Hepatocyte (in vitro differentiated cells): ENCODE results near the gene BRINP3. TPM values are rescaled to one million over a fixed set of nuclear protein-coding genes. Genes with fewer than 3 reads are reported as not detected.

ENCODE experiments used
- DNase-seq: peaks from one replicate; pipeline ENCODE4 v3.0.0-alpha.2; 2016; ENCODE audit warnings: low spot score
- H2AFZ ChIP-seq: fragments of 200-600 bp; sonication (generic); 2 replicates; pipeline ENCODE4 v1.6.0; 2016; ENCODE audit warnings: antibody characterized with exemption, mild to moderate bottlenecking
- H3K27ac ChIP-seq: fragments of 200-600 bp; sonication (generic); 2 replicates; pipeline ENCODE4 v1.5.1; 2016; ENCODE audit warnings: mild to moderate bottlenecking
- H3K27me3 ChIP-seq: fragments of 200-600 bp; sonication (generic); 2 replicates; pipeline ENCODE4 v1.6.1; 2016
- H3K36me3 ChIP-seq: fragments of 200-600 bp; sonication (generic); replicated peaks from 2 replicates; pipeline ENCODE4 v1.5.1; 2016; ENCODE audit warnings: low read depth; ENCODE audit not compliant: insufficient read depth
- H3K4me1 ChIP-seq: fragments of 200-600 bp; sonication (generic); 2 replicates; pipeline ENCODE4 v1.5.1; 2016; ENCODE audit warnings: mild to moderate bottlenecking, moderate library complexity; ENCODE audit not compliant: insufficient read depth
- H3K4me2 ChIP-seq: fragments of 200-600 bp; sonication (generic); 2 replicates; pipeline ENCODE4 v1.6.0; 2016
- H3K4me3 ChIP-seq: fragments of 200-600 bp; sonication (generic); 2 replicates; pipeline ENCODE4 v1.5.1; 2016; ENCODE audit warnings: mild to moderate bottlenecking
- H3K79me2 ChIP-seq: fragments of 200-600 bp; sonication (generic); 2 replicates; pipeline ENCODE4 v1.6.0; 2017; ENCODE audit warnings: mild to moderate bottlenecking
- H3K9me2 ChIP-seq: fragments of 200-600 bp; sonication (generic); replicated peaks from 2 replicates; pipeline ENCODE4 v1.6.0; 2017; ENCODE audit warnings: mild to moderate bottlenecking; ENCODE audit not compliant: insufficient read depth
- H3K9me3 ChIP-seq: fragments of 200-600 bp; sonication (generic); 2 replicates; pipeline ENCODE4 v1.5.1; 2016; ENCODE audit warnings: low read depth, mild to moderate bottlenecking
- H4K20me1 ChIP-seq: fragments of 200-600 bp; sonication (generic); 2 replicates; pipeline ENCODE4 v1.6.0; 2016; ENCODE audit warnings: mild to moderate bottlenecking; ENCODE audit not compliant: insufficient read depth, poor library complexity, severe bottlenecking
- EZH2 ChIP-seq: fragments of 200-600 bp; sonication (generic); IDR thresholded peaks from 2 replicates; pipeline ENCODE4 v1.6.1; 2016; ENCODE audit warnings: antibody characterized with exemption, mild to moderate bottlenecking, borderline replicate concordance
- EZH2phosphoT487 ChIP-seq: fragments of 200-600 bp; sonication (generic); IDR thresholded peaks from one replicate; pipeline ENCODE4 v1.6.1; 2018; ENCODE audit warnings: antibody characterized with exemption, mild to moderate bottlenecking, low read depth, moderate library complexity; ENCODE audit not compliant: unreplicated experiment, severe bottlenecking
- WGBS: methylation state at CpG from one replicate; pipeline ENCODE4 v1.1.6; 2016; ENCODE audit warnings: low lambda C conversion rate; ENCODE audit errors: missing lambda C conversion rate; 5-methylcytosine and 5-hydroxymethylcytosine counted together
- polyA plus RNA-seq: library from polyadenylated mRNA; unstranded; fragments of >200 nt; fragmentation: Nextera tagmentation; extraction: Ambion mirVana; gene quantifications from 2 replicates; pipeline ENCODE4 v1.2.1, GENCODE V29; 2016
- total RNA-seq: library from RNA; depleted of rRNA; stranded (reverse); fragments of >200 nt; gene quantifications from 2 replicates; pipeline ENCODE4 v1.2.3, GENCODE V29; 2014
- TF ChIP-seq, protein P1 (sequence below): fragments of 200-600 bp; sonication (generic); IDR thresholded peaks from 2 replicates; pipeline ENCODE4 v1.5.1; 2016; ENCODE audit warnings: antibody characterized with exemption, mild to moderate bottlenecking; ENCODE audit not compliant: poor library complexity

BRINP3 gene
- total and polyA plus RNA-seq, 2 experiments from 2014 or later: 15.3 to 37.9 TPM

DNA sequence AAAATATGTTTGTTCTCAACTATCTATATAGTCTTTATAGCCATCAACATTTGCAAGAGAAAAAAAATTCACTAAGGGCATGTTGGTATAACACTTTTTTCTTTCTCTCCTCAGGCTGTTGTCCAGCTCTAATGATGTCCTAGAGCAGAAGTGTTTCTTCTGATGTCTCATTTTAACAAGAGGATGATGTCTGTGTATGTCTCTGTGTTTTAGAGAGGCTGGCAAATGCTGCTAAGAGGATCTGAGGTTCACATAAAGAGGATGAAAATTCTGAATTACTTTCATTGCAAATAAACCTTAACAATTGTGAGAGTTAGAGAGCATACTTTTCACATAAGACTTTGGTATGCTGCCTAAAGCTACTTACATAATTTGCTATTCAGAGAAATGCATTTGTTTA, 2.6 kb upstream of the BRINP3 start:
- TF ChIP-seq, protein P1, sequence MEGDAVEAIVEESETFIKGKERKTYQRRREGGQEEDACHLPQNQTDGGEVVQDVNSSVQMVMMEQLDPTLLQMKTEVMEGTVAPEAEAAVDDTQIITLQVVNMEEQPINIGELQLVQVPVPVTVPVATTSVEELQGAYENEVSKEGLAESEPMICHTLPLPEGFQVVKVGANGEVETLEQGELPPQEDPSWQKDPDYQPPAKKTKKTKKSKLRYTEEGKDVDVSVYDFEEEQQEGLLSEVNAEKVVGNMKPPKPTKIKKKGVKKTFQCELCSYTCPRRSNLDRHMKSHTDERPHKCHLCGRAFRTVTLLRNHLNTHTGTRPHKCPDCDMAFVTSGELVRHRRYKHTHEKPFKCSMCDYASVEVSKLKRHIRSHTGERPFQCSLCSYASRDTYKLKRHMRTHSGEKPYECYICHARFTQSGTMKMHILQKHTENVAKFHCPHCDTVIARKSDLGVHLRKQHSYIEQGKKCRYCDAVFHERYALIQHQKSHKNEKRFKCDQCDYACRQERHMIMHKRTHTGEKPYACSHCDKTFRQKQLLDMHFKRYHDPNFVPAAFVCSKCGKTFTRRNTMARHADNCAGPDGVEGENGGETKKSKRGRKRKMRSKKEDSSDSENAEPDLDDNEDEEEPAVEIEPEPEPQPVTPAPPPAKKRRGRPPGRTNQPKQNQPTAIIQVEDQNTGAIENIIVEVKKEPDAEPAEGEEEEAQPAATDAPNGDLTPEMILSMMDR: no peak
- TF ChIP-seq EZH2phosphoT487 (no peak), EZH2 (no peak)
- Histone ChIP-seq H3K36me3 (no peaks in the 10 kb centered on the region), H3K27ac (no peak overlapping the region), H3K4me3 (no peak overlapping the region), H3K79me2 (peaks cover 6% of the 10 kb centered on the region), H3K4me1 (no peaks in the 10 kb centered on the region), H4K20me1 (no peaks in the 10 kb centered on the region), H3K27me3 (peaks cover 22% of the 10 kb centered on the region), H3K9me3 (no peaks in the 10 kb centered on the region), H3K9me2 (no peaks in the 10 kb centered on the region), H2AFZ (no peak overlapping the region), H3K4me2 (peak overlapping the region; percentile 84)
- no peak for DNase-seq

DNA sequence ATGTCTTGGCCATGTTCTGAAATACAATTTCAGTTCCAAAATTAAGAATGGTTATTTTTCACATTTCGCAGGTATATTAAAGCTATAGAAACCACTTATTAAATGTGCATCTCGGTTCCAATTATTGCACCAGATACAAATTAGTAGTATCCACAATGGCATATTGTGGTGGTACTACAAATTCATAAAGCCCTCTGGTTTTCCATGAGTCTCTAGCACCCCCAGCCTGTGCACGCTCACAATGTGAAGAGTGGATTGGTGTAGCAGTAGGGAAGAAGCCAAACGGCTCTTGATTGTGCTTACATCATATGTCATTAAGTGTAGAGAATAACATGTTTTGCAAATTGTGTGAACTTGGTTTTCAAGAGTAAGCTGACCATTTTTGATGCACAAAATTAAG, 1.9 kb upstream of the BRINP3 start:
- TF ChIP-seq EZH2 (no peak), EZH2phosphoT487 (no peak)
- TF ChIP-seq, protein P1: no peak
- peaks cover 23% of the 10 kb centered on the region for H3K27me3 ChIP-seq
- peak overlapping the region; percentile 84 for H3K4me2 ChIP-seq
- H3K36me3 ChIP-seq: no peaks in the 10 kb centered on the region
- H3K9me3 ChIP-seq: no peaks in the 10 kb centered on the region
- H3K27ac ChIP-seq: peak overlapping the region; percentile 75
- H3K9me2 ChIP-seq: no peaks in the 10 kb centered on the region
- no peak overlapping the region for H2AFZ ChIP-seq
- 38% methylated on average over 4 of the region's 4 CpGs for WGBS
- H3K4me1 ChIP-seq: no peaks in the 10 kb centered on the region
- H3K79me2 ChIP-seq: peaks cover 6% of the 10 kb centered on the region
- H4K20me1 ChIP-seq: no peaks in the 10 kb centered on the region
- peak overlapping the region; percentile 69 for H3K4me3 ChIP-seq
- peak; percentile 17 for DNase-seq

DNA sequence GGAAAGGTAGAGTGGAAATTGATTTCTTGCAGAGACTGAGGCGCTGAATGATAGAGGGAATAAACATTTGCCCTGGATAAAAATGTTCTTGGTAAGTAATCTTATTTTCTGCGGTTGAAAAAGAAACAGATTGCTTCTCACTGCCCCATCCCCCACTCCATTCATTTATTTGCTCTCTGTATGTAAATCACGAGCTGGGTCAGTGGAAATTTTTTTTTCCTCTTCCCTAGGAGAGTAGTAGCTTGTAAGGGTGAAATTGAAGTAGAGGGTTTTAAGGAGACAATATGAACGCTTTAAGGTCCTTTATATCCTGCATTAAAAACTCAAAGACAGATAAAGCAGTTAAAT, 1.4 kb upstream of the BRINP3 start:
- peaks cover 7% of the 10 kb centered on the region for H3K79me2 ChIP-seq
- TF ChIP-seq, protein P1: no peak
- TF ChIP-seq EZH2: no peak
- TF ChIP-seq EZH2phosphoT487: no peak
- H3K4me2 ChIP-seq: peak overlapping the region; percentile 84
- no peaks in the 10 kb centered on the region for H3K9me3 ChIP-seq
- H3K27ac ChIP-seq: peak overlapping the region; percentile 75
- DNase-seq: peak; percentile 63
- H3K27me3 ChIP-seq: peaks cover 25% of the 10 kb centered on the region
- H4K20me1 ChIP-seq: no peaks in the 10 kb centered on the region
- no peaks in the 10 kb centered on the region for H3K36me3 ChIP-seq
- H3K4me1 ChIP-seq: no peaks in the 10 kb centered on the region
- H3K9me2 ChIP-seq: no peaks in the 10 kb centered on the region
- 3% methylated on average over 4 of the region's 4 CpGs for WGBS
- peak overlapping the region; percentile 69 for H3K4me3 ChIP-seq
- peak overlapping the region; percentile 75 for H2AFZ ChIP-seq
